ENCODE measurements around the gene TREM2.
"Not testable (repeated sequence)": the region's sequence is repeated elsewhere in the genome, so short reads cannot be mapped to it uniquely, and the experiment has no call there.

TREM2 gene

GRCh38 chr6:41147917-41148316 is 15.0 kb downstream of the TREM2 start:
- Histone ChIP-seq H3K4me3 (ENCODE audit: low read depth in 1 of 2, low read length in 2 of 2) (no peak overlapping the region), H3K27ac (ENCODE audit: low read length) (no peak overlapping the region), H3K9me3 (ENCODE audit: control insufficient read depth in 1 of 2, low read length in 2 of 2) (no peaks in the 10 kb centered on the region), H3K36me3 (ENCODE audit: control insufficient read depth in 1 of 2, insufficient read depth in 2 of 2, low read length in 2 of 2) (no peaks in the 10 kb centered on the region), H3K4me1 (ENCODE audit: control insufficient read depth in 1 of 2, insufficient read depth in 2 of 2, low read length in 2 of 2) (no peaks in the 10 kb centered on the region), H3K27me3 (ENCODE audit: low read depth, low read length) (no peaks in the 10 kb centered on the region)

DNA sequence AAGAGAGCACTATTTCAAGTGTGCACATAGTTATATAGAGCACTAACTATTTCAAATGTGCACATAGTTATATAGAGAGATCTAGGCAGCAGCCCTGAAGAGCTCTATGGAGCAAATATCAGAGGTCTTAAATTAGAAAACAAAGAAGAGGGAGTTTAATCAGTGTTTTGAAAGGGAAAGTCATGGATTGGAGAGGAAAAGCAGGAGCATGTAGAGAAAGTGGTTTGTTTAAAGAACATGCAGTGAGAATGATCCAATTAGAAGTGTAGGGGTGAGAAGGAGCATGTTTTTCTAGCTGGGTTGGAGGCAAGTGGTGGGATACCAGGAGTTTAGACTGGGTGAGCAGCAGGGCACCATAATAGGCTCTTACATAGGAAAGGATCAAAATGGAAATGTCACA is 26.0 kb downstream of the TREM2 start:
- Histone ChIP-seq H3K27me3 (ENCODE audit: low read depth, low read length) (no peaks in the 10 kb centered on the region), H3K4me3 (ENCODE audit: low read depth in 1 of 2, low read length in 2 of 2) (no peak overlapping the region), H3K36me3 (ENCODE audit: control insufficient read depth in 1 of 2, insufficient read depth in 2 of 2, low read length in 2 of 2) (peaks cover 0 to 5% of the 10 kb centered on the region in 2 donors)

GRCh38 chr6:41135062-41135832 is 27.7 kb downstream of the TREM2 start:
- Histone ChIP-seq H3K27ac (ENCODE audit: low read length) (no peak overlapping the region), H3K4me3 (ENCODE audit: low read depth in 1 of 2, low read length in 2 of 2) (no peak overlapping the region), H3K36me3 (ENCODE audit: control insufficient read depth in 1 of 2, insufficient read depth in 2 of 2, low read length in 2 of 2) (peaks cover 0 to 5% of the 10 kb centered on the region in 2 donors), H3K9me3 (ENCODE audit: control insufficient read depth in 1 of 2, low read length in 2 of 2) (no peaks in the 10 kb centered on the region), H3K27me3 (ENCODE audit: low read depth, low read length) (no peaks in the 10 kb centered on the region), H3K4me1 (ENCODE audit: control insufficient read depth in 1 of 2, insufficient read depth in 2 of 2, low read length in 2 of 2) (no peaks in the 10 kb centered on the region)

More for the DNA sequence above, 26.0 kb downstream of the TREM2 start:
- Histone ChIP-seq H3K4me1 (ENCODE audit: control insufficient read depth in 1 of 2, insufficient read depth in 2 of 2, low read length in 2 of 2) (no peaks in the 10 kb centered on the region), H3K9me3 (ENCODE audit: control insufficient read depth in 1 of 2, low read length in 2 of 2) (no peaks in the 10 kb centered on the region), H3K27ac (ENCODE audit: low read length) (no peak overlapping the region)

GRCh38 chr6:41132254-41132653 is 30.7 kb downstream of the TREM2 start:
- Histone ChIP-seq H3K4me1 (ENCODE audit: control insufficient read depth in 1 of 2, insufficient read depth in 2 of 2, low read length in 2 of 2) (no peaks in the 10 kb centered on the region), H3K27ac (ENCODE audit: low read length) (no peak overlapping the region), H3K9me3 (ENCODE audit: control insufficient read depth in 1 of 2, low read length in 2 of 2) (no peaks in the 10 kb centered on the region)

DNA sequence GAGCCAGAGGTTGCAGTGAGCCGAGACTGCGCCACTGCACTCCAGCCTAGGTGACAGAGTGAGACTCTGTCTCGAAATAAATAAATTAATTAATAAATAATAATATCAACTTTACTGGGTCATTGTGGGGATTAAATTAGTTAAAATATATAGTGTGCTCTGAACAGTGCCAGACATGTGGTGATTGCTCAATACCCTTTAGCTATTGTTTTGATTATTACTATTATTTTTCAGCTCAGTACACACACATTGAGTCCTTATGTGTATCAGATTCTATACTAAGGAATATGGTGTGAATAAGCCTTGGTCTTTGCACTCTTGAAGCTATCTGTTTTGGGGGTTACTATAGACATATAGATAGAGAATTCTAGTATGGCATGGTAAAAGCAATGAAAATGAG is 37.6 kb downstream of the TREM2 start:
- Histone ChIP-seq H3K36me3 (ENCODE audit: control insufficient read depth in 1 of 2, insufficient read depth in 2 of 2, low read length in 2 of 2) (peaks cover 4 to 9% of the 10 kb centered on the region in 2 donors), H3K4me3 (ENCODE audit: low read depth in 1 of 2, low read length in 2 of 2) (no peak overlapping the region), H3K27ac (ENCODE audit: low read length) (no peak overlapping the region), H3K9me3 (ENCODE audit: control insufficient read depth in 1 of 2, low read length in 2 of 2) (no peaks in the 10 kb centered on the region), H3K4me1 (ENCODE audit: control insufficient read depth in 1 of 2, insufficient read depth in 2 of 2, low read length in 2 of 2) (no peaks in the 10 kb centered on the region), H3K27me3 (ENCODE audit: low read depth, low read length) (no peaks in the 10 kb centered on the region)

More at GRCh38 chr6:41132254-41132653, 30.7 kb downstream of the TREM2 start:
- Histone ChIP-seq H3K4me3 (ENCODE audit: low read depth in 1 of 2, low read length in 2 of 2) (no peak overlapping the region), H3K27me3 (ENCODE audit: low read depth, low read length) (no peaks in the 10 kb centered on the region), H3K36me3 (ENCODE audit: control insufficient read depth in 1 of 2, insufficient read depth in 2 of 2, low read length in 2 of 2) (peaks cover 0 to 2% of the 10 kb centered on the region in 2 donors)

- H3K36me3 ChIP-seq (ENCODE audit: control insufficient read depth in 1 of 2, insufficient read depth in 2 of 2, low read length in 2 of 2) = peaks cover 4 to 9% of the 10 kb centered on the region in 2 donors
Measured at GRCh38 chr6:41122918-41123317, 40.0 kb downstream of the TREM2 start.

DNA sequence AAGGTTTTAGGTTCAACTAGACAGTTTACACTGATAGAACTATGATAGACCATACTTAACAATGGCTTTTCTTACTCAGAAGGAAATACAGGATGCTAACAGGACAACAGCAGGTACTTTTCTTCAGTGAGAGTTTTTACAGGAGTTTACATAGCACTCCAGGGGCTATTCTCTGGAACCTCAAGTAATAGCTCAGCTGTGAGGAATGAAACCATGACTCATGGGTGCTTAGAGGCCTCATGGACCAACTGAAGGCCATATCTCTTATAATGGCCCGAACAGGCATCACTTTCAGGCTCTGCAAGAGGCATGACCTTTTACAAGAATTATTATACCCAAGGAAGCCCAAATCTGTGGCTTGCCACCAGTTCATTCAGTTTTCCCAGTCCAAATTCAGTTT is 40.5 kb downstream of the TREM2 start:
- Histone ChIP-seq H3K4me3 (ENCODE audit: low read depth in 1 of 2, low read length in 2 of 2) (no peak overlapping the region), H3K27me3 (ENCODE audit: low read depth, low read length) (no peaks in the 10 kb centered on the region), H3K4me1 (ENCODE audit: control insufficient read depth in 1 of 2, insufficient read depth in 2 of 2, low read length in 2 of 2) (no peaks in the 10 kb centered on the region), H3K9me3 (ENCODE audit: control insufficient read depth in 1 of 2, low read length in 2 of 2) (no peaks in the 10 kb centered on the region), H3K27ac (ENCODE audit: low read length) (no peak overlapping the region), H3K36me3 (ENCODE audit: control insufficient read depth in 1 of 2, insufficient read depth in 2 of 2, low read length in 2 of 2) (peaks cover 4 to 9% of the 10 kb centered on the region in 2 donors)

More at GRCh38 chr6:41122918-41123317, 40.0 kb downstream of the TREM2 start:
- Histone ChIP-seq H3K4me3 (ENCODE audit: low read depth in 1 of 2, low read length in 2 of 2) (no peak overlapping the region), H3K4me1 (ENCODE audit: control insufficient read depth in 1 of 2, insufficient read depth in 2 of 2, low read length in 2 of 2) (no peaks in the 10 kb centered on the region), H3K27ac (ENCODE audit: low read length) (no peak overlapping the region), H3K27me3 (ENCODE audit: low read depth, low read length) (no peaks in the 10 kb centered on the region), H3K9me3 (ENCODE audit: control insufficient read depth in 1 of 2, low read length in 2 of 2) (no peaks in the 10 kb centered on the region)

DNA sequence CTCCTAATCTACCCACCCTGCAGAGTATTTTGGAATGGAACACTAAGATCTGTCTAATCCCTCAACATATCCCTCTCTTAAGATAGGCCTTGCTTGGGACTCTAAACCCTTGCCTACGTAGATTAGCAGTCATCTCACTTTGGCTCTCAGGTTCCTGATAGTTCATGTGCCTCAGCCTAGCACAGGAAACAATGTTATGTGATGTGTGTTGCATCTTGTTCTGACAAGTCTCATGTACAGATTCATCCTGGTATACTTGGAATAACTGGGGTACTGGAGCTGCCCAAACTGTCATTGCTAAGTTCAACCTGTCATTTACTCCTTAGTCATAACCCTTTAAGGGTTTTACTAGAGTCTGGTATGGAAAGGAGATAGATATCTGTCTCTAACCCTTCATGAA is 42.9 kb downstream of the TREM2 start:
- H3K9me3 ChIP-seq (ENCODE audit: control insufficient read depth in 1 of 2, low read length in 2 of 2) = no peaks in the 10 kb centered on the region
- no peaks in the 10 kb centered on the region for H3K4me1 ChIP-seq (ENCODE audit: control insufficient read depth in 1 of 2, insufficient read depth in 2 of 2, low read length in 2 of 2)
- H3K4me3 ChIP-seq (ENCODE audit: low read depth in 1 of 2, low read length in 2 of 2) = no peak overlapping the region
- no peaks in the 10 kb centered on the region for H3K27me3 ChIP-seq (ENCODE audit: low read depth, low read length)
- no peak overlapping the region for H3K27ac ChIP-seq (ENCODE audit: low read length)
- H3K36me3 ChIP-seq (ENCODE audit: control insufficient read depth in 1 of 2, insufficient read depth in 2 of 2, low read length in 2 of 2) = peaks cover 4 to 9% of the 10 kb centered on the region in 2 donors

- H3K4me3 ChIP-seq (ENCODE audit: low read depth in 1 of 2, low read length in 2 of 2) = no peak overlapping the region
- H3K4me1 ChIP-seq (ENCODE audit: control insufficient read depth in 1 of 2, insufficient read depth in 2 of 2, low read length in 2 of 2) = no peaks in the 10 kb centered on the region
- peaks cover 2 to 9% of the 10 kb centered on the region in 2 donors for H3K36me3 ChIP-seq (ENCODE audit: control insufficient read depth in 1 of 2, insufficient read depth in 2 of 2, low read length in 2 of 2)
- H3K27ac ChIP-seq (ENCODE audit: low read length) = no peak overlapping the region
- H3K27me3 ChIP-seq (ENCODE audit: low read depth, low read length) = no peaks in the 10 kb centered on the region
- no peaks in the 10 kb centered on the region for H3K9me3 ChIP-seq (ENCODE audit: control insufficient read depth in 1 of 2, low read length in 2 of 2)
Measured at GRCh38 chr6:41119508-41119907, 43.4 kb downstream of the TREM2 start.

DNA sequence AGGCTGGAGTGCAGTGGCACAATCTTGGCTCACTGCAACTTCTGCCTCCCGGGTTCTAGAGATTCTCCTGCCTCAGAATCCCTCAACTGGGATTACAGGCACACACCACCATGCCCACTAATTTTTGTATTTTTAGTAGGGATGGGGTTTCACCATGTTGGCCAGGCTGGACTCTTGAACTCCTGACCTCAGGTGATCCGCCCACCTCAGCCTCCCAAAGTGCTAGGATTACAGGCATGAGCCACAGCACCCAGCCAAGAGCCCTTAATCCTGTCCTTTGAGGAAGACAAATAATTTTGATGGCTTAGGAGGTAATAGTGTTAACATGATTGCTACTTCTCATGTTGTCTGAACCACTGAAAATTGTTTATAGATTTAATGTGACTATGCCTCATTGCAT is 47.9 kb downstream of the TREM2 start:
- not testable (repeated sequence) for H3K27me3 ChIP-seq (ENCODE audit: low read depth, low read length); H3K4me1 ChIP-seq (ENCODE audit: control insufficient read depth in 1 of 2, insufficient read depth in 2 of 2, low read length in 2 of 2); H3K27ac ChIP-seq (ENCODE audit: low read length); H3K9me3 ChIP-seq (ENCODE audit: control insufficient read depth in 1 of 2, low read length in 2 of 2); H3K36me3 ChIP-seq (ENCODE audit: control insufficient read depth in 1 of 2, insufficient read depth in 2 of 2, low read length in 2 of 2); H3K4me3 ChIP-seq (ENCODE audit: low read depth in 1 of 2, low read length in 2 of 2)

- Histone ChIP-seq H3K9me3 (ENCODE audit: control insufficient read depth in 1 of 2, low read length in 2 of 2) (no peaks in the 10 kb centered on the region), H3K36me3 (ENCODE audit: control insufficient read depth in 1 of 2, insufficient read depth in 2 of 2, low read length in 2 of 2) (peaks cover 0 to 4% of the 10 kb centered on the region in 2 donors)
Measured at GRCh38 chr6:41111017-41111416, 51.9 kb downstream of the TREM2 start.

More at GRCh38 chr6:41111017-41111416, 51.9 kb downstream of the TREM2 start:
- Histone ChIP-seq H3K4me3 (ENCODE audit: low read depth in 1 of 2, low read length in 2 of 2) (no peak overlapping the region), H3K27me3 (ENCODE audit: low read depth, low read length) (no peaks in the 10 kb centered on the region), H3K27ac (ENCODE audit: low read length) (no peak overlapping the region), H3K4me1 (ENCODE audit: control insufficient read depth in 1 of 2, insufficient read depth in 2 of 2, low read length in 2 of 2) (no peaks in the 10 kb centered on the region)
